Activated CD4-positive, CD25-positive, alpha-beta regulatory T cell treated with anti-CD3 and anti-CD28 coated beads, Interleukin-2, amount 50 U/mL, for 16 hours (primary cell): ENCODE data around the gene ERF.

Experiments used
- DNase-seq: peaks from one replicate; pipeline ENCODE4 v3.0.0-alpha.2; 2020; ENCODE audit warnings: low read depth, low spot score

Gene ERF

DNA sequence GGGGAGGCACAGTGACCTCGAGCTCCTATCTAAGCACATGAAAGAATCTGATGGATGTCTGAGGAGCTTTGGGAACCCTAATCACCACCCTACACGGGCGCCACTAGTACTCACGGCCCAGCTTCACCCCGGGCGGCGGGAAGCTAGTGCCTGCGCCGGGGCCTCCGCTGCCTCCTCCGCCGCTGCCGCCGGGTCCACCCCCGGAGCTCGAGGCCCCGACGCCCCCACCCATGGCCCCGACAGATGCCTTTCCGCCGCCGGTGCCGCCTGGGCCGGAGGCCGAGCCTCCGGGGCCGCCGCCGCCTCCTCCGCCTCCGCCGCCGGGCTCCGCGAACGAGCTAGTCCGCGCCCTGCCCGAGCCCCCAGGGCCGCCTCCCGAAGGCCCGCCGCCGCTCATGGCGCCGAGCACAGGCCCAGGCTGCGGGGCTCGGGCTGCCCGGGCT, 12.8 kb downstream of the ERF start:
- DNase-seq, result no peak

DNA sequence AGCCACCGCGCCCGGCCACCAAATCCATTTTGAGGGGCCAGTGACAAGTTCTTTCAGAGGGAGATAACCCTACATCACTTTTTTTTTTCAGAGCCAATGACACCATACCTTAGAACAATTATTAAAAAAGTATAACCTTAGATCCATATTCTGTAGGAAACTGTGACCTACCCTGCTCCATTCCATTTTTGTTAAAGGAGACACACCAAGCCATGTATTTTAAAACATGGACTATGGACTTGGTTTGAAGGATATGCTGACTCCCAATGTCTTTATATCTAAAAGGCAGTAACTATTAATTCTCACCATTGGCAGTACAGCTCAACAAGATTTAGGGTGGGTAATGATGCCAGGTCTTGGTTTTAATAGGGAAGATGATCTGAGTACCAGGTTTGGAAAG, 13.6 kb downstream of the ERF start:
- DNase-seq, result no peak

DNA sequence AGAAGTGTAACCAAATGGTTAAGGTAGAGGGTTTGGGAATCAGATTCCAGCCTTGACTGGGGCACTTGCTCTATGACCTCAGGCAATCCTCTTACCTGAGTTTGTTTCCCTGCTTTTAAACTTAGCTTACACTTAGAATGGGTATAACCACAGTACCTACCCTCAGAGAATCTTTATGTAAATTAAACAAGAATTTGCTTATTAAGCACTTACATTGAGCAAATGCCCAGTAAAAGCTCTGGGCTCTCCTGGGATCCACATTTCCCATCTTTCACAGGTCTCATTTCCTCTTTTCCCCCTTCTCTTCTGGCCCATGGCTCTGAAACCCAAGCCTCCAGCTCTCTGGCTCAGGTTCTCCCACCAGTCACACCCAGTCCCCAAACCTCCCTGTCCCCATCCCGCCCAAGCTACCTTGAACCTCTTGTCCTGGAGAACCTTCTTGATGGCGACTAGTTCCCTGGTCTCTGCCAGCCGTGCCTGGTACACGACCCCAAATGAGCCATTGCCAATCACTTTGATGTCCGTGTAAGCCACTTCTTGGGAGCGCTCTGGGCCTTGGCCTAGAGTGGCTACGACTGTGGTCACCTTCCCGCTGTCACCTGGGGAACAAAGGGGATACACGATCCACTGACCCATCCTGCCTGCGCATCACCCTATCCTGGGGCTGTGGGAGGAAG, 15.2 kb downstream of the ERF start:
- DNase-seq, result no peak

DNA sequence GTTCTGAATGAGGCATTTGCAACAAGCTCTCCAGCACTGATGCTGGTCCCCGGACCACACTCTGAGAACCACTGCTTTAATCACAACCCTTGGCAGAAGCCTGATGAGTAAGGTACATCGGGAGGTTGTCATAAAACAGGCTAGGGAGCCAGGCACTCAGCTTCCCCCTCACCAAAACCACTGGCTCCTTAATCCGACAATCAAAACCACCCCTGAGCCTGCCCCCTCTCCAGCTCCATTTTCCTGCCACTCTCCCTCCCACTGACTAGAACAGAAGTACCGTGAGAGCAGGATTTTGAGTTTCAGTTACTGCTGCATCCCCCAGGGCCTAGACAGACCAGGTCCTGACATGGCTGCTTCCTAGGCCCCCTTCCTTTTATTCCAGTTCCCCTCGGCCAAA, 19.7 kb downstream of the ERF start:
- DNase-seq, result no peak

DNA sequence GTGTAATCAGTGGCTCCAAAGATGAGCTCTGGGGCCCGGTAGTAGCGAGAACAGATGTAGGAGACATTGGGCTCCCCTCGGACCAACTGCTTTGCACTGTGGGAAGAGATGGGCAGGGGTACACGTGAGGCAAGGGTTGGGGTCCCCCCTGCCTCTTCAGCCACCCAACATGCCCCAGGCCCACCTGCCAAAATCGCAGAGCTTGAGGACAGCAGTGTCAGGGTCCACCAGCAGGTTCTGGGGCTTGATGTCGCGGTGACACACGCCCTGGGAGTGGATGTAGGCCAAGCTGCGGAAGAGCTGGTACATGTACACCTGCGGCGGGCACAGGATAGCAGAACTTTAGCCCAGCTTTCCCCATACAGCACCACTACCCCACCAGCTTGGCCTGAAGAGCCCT, 20.6 kb downstream of the ERF start:
- DNase-seq, result no peak

DNA sequence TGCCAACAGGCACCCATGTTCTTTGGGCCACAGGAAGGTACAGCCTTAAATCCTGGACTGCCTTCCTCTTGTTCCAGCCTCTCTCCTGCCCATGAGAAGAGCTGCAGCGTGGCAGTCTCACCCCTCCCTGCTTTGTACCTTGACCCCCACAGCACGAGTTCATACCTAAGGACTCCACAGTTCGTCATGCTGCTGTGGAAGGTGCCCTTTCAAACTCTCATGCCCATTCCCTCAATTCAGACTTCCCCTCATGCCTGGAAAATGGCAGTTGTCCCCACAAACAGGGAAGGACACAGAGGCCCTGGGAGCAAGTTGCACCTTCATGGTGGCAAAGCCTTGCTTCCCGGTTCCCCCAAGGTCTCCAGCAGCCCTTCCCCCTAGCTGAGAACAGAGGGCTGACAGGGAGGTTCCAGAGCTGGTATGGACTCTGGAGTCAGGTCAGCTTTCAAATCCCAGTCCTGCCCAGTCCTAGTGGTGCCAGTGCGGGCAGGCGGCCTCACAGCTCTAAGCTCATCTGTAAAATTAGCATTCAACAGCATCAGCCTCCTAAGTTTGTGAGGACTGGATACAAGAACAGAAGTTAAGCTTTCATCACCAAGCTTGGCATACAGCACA, 21.1 kb downstream of the ERF start:
- no peak for DNase-seq

DNA sequence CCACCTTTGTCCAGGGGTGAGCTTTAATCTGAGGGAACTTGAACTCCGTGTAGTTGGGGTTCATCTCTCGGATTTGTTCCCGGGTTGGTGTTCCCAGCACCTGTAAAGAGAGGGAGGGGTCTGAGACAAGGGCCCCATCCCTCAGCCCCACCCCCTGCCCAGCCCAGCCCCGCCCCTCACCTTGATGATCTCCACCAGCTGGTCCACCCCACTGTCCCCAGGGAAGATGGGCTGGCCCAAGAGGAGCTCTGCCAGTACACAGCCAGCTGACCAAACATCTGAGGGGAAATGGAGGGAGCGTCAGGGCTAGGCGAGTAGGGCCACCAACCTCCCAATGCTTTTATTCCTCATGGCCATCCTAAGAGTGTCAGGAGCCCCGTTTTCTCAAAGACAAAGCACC, 21.8 kb downstream of the ERF start:
- no peak for DNase-seq

DNA sequence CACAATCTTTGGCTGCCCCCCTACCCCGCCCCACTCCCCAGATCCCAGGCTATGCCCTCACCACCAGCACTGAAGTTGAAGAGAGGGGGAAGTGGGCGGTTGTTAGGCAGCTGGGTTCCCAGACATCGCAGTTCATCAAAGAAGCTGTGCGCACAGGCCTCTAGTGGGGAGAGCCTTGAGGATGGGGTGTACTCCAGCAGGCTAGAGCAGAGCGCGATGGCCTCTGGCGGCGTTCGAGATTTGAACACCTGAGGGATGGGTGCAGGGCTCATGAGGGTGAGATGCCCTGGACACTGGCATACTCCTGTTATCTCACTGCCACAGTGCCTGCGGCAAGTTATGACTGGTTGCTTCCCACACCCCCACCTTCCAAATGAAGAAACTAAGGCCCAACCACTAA, 22.5 kb downstream of the ERF start:
- no peak for DNase-seq

DNA sequence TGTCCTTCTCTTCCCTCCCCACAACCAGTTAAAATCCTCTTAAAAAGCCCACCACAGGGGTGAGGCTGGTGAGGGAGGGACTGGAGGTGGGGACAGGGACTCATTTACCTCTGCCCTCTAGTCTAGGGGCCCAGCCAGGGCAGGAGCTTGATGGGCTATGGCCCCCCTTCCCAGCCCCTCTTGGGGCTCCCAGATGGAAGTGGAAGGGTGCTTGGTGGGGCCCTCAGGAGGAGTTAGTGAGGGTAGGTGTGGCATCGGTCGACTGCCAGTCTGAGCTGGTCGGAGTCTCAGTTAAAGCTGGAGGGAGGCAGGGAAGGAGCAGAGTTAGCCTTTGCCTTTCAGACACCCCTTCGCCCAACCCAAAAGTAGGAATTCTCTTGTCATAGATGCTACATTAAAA, 24.4 kb downstream of the ERF start:
- no peak for DNase-seq

DNA sequence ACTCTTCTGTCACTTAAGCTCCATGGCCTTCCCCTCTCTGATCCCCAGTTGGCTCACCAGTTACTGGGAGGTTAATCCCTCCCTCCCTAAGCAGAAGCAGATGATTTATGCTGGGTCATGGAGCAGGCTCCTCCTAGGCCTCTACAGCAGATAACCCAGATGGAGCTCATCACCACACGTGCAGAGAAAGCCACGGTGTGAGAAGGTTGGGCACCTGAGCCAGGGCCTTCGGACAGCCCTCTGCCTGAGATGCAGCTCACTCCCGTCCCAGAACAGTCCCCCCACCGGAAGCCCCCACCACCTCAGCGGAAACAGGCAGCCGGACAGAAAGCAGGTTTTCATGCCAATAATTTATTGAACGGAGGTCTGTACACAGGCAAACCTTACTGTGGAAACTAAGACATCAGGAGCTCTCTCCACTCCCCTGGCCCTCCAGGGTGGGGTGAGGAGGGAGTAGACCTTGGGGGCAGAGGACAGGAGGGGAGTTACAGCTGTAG, 25.0 kb downstream of the ERF start:
- no peak for DNase-seq

DNA sequence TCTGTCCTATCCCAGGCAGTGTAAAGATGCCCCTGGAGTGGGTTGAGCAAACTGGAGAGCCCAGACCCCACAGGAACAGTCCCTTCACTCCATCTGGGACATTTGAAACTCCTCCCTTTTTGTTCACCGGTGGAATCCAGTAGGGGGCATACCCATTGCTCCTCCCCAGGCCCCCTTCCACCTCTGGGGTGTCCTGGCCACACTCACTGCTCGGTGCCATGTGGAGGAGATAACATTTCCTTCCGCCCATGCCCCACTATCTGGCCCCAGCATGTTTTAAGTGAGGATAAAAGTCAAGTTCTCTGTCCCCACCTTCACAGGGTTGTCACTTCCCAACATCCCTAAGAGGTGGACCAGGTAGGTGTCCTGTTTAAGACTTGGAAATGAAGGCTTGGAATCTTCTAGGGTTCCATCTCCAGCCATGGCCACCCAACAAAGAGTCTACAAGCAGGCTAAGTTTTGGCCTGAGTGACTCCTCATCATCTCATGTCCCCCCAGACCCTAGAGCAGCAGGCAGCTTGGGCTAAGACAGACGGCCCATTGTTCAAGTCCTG, 25.6 kb downstream of the ERF start:
- DNase-seq, result no peak

DNA sequence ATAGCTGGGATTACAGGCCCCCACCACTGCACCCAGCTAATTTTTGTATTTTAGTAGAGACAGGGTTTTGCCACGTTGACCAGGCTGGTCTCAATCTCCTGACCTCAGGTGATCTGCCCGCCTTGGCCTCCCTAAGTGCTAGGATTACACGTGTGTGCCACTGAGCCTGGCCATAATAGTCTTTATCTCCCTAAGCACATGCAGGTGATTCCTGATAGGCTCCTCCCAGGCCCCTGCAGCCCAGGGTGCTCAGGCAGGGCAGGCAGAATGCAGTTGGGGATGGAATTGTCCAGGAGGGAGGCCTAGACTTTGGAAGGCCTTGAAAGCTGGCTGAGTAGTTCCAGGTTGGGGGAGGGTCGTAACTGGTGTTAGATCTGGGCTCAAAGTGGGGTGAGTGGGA, 26.3 kb downstream of the ERF start:
- DNase-seq, result no peak

DNA sequence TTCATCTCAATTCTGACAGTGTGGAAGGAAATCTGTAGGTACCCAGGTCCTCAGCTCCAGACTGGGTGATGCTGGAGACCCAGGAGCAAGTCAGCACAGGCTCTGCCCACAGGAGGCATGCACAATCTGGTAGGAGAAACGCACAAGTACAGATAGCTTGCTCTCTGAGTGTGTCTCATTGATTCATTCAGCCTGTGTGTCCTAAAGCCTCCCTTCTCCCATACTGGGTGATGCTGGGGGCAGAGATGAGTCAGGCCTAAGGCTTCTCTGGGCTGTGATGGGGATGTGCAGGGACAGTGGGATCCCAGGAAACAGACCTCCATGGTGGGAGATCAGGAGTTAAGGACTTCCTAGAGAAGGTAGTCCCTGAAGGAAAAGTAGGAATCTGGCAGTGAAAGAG, 28.0 kb downstream of the ERF start:
- no peak for DNase-seq

DNA sequence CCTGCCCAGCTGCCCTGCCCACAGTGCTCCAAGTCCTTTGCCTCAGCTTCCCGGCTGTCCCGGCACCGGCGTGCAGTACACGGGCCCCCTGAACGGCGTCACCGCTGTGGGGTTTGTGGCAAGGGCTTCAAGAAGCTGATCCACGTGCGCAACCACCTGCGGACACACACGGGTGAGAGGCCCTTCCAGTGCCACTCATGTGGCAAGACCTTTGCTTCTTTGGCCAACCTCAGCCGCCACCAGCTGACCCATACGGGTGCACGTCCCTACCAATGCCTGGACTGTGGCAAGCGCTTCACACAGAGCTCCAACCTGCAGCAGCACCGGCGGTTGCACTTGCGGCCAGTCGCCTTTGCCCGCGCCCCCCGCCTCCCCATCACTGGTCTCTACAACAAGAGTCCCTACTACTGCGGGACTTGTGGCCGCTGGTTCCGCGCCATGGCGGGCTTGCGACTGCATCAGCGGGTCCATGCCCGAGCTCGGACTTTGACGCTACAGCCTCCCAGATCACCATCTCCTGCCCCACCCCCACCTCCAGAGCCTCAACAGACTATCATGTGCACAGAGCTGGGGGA, 29.1 kb downstream of the ERF start:
- DNase-seq, result no peak

DNA sequence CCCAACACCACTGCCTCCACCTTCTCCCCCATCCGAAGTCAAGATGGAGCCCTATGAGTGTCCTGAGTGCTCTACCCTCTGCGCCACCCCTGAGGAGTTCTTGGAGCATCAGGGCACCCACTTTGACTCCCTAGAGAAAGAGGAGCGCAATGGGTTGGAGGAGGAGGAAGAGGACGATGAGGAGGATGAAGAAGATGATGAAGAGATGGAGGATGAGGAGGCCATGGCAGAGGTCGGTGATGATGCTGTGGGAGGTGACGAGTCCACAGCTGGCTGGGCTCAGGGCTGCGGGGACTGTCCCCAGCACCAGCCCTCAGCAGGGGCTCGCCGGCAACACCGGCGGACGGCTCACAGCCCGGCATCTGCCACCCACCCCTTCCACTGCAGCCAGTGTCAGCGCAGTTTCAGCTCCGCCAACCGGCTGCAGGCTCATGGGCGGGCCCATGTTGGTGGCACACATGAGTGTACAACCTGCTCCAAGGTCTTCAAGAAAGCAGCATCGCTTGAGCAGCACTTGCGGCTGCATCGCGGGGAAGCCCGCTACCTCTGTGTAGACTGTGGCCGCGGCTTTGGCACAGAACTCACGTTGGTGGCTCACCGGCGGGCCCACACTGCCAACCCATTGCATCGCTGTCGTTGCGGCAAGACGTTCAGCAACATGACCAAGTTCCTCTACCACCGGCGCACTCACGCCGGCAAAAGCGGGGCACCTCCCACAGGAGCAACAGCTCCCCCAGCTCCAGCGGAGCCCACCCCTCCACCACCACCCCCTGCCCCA, 29.8 kb downstream of the ERF start:
- DNase-seq, result no peak

DNA sequence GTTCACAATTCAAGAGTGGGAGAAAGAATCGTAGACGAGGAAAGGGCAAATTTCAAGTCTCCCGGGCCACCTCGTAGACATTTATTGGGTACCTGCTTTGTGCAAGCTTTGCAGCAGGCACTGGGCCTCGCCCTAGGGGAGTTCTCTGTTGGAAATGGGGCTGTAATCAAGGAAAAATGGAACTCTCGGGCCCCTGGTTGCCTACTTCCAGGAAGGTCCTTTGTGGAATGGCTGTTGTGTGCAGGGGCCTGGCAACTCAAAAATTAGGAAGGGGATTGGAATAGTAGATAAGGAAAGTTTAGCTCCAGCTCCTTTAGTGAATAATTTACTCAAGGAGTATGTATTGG, 34.2 kb downstream of the ERF start:
- no peak for DNase-seq

DNA sequence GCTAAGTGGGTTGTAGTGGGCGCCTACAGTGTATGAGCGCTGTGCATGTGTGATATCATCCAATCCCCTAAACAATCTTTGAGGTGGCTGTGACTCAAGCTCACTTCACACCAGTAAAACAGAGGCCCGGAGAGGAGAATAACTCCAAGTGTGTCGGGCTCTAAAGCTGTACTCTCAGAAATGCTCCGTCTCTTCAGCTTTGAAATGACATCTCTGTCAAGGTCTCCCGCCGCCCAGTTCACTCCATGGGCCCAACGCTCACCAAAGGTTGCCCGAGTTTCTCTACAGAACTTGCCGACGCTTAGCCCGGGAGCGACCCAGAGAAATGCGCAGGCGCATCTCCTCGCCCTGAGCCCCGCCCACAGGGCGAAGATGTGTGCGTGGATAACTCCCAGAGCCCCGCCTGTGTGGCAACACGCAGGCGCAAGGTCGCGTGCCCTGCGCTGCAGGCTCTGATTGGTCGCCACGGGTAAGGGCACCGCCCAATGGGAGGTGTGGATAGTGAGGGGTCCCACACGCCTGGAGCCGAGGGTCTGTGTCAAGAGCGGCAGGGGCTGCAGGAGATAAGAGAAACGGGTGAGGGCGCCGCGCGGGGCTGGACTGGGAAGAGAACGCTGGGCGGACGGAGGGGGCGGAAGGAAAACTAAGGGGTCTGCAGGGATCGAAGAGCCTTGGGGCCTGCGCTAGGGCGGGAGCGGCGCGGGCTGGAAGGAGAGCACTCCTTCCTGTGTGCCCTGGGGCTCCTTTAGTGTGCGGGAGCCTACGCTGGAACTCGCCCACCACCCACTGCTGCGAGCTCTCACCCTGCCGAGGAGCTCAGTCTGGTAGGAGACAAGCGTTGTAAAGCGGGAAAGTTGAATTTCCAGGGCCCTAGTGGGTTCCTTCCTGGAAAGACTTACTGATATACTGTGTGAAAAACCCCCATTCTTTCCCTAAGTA, 34.8 kb downstream of the ERF start, which contains the start of gene ZNF526:
ZNF526 (plus strand) TSS at position 501 of the 939 bp plus-strand sequence. CDS start 4,092 bp downstream, outside the sequence.
- DNase-seq, result peak; percentile 96

DNA sequence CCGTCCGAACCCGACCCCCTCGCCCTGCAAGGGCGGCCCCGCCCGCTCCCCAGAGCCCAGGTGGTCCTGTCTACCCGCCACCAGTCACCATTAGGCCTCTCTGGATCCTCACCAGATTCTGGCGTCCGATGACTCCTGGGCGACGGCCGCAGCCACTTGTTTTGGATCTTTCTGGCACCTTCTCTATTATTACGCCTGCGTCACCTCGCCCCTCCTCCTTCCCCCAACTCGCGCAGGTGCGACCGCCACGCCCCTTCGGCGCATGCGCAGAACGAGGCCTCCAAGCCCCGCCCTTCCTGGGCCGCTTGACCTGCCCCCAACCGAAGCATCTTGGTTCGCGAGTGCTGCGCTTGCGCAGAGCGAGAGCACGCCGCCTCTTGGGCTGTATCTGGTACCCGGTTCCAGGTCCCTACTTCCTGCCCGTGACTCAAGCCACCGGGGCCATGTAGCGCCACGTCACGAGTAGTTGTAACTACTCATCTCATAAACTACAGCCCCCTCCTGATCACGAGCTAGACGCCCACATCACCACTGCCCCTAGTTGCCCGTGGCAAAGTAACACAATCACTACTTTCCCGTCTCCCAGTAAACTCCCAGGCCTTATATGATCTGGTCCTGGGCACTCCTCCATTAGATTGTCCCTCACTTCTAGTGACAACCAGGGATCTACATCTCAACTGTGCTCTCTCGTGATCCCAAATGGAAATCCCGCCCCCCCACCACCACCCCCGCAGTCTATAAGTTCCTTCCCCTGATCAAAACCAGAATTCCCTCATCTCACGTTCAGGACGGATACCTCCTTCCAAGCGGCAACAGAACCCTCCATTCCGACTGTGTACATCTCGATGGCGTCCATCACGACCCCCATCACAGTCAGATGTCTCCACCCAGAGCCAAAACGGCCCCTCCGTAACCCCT, 37.1 kb downstream of the ERF start, which contains the start of gene DEDD2:
DEDD2 (minus strand) TSS at position 158 of the 918 bp plus-strand sequence. CDS start 670 bp downstream, outside the sequence.
- DNase-seq, result peak; percentile 100

DNA sequence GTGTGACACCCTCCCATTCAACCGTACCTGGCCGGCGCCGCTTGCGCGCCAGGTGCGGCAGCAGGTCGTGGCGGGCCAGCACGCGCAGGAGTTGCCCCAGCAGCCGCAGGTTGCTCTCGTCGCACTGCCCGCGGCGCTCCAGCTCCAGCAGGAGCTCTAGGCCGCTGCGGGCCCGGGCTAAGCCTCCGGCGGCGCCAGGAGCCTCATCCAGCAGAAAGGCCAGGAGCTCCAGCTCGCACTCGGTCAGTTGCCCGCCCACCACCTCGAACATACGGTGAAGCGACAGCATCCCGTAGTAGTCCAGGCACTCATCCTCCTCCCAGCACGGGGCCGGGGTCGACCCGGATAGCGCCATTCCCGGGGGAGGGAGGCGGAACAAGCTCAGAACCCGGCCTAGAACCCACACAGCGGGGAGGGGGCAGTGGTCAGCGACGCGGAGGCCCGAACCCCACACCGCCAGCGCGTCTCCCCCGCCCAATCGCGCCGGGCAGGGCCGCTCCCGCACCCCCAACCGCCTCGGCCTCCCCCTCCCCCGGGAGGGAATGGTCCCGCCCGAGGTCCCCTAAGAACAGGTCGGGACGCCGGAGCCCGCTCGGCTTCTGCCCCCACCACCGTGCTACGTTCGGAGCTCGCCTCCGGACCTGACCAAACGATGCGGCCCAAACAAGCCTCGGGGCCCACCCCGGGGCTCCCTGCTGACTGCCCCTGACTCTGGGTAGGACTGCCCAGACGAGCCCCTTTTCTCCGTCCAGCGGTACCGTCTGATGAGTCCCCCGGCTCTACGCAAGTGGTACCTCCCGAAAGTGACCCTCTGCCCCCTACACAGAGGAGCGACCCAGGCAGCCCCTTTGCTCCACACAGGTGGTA, 38.0 kb downstream of the ERF start:
- no peak for DNase-seq
